HG03039 (cell line): Measurements from ENCODE around the gene TOGARAM2.

Source experiments
- ATAC-seq: cut with Tn5 transposase; IDR thresholded peaks from one replicate; pipeline ENCODE4 v1.9.1; 2021; ENCODE audit warnings: mild to moderate bottlenecking, moderate library complexity; ENCODE audit not compliant: unreplicated experiment

The TOGARAM2 gene

DNA sequence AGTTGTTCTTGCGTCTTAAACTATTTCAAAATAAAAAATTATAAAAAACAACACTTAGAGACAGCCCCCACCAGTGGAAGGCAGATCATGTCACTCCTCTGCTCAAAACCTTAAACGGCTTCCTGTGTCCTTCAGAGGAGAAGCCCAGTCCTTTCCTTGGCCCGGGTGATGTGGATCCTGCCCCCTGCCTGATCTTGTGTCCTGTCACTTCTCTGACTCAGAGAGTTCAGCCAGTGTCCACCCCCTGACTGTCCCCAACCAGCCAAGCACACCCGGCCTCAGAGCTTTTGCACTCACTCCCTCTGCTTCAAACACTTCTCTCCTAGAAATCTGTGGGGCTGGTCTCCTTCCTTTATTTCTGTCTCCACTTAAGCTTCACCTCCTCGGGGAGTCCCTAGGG, 35.4 kb downstream of the TOGARAM2 start:
- ATAC-seq: no peak

DNA sequence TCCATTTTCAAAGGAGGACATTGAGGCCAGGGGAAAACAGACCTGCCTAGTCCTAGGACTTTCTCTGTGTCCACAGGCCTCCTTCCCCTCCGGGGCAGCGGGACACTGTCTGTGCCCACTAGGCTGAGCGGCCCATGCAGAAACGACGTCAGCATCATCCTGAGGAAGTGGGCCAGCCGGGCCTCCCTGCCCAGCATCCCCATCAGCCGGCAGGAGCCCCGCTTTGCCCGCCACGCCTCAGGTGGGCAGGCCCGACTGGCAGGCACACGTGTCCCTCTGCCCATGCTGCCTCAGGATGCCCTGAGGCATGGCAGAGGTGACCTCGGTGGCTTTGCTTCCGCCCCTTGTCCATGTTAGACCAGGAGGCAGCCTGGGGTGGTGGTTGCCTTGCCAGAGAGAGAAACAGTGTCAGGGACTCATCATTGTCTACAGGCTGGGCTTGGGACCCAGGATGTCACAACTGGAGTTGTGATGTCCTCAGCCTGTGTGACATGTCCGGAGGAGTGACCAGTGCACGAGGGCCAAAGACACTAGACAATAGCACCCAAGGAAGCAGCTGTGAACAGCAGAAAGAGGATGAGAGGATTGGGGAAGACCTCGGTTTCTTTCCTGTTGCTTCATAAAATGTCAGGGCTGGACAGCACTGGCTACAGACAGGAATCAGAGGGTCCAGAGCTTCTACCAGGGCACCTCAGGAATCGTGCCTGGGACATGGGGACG, 36.8 kb downstream of the TOGARAM2 start:
- ATAC-seq: no peak

DNA sequence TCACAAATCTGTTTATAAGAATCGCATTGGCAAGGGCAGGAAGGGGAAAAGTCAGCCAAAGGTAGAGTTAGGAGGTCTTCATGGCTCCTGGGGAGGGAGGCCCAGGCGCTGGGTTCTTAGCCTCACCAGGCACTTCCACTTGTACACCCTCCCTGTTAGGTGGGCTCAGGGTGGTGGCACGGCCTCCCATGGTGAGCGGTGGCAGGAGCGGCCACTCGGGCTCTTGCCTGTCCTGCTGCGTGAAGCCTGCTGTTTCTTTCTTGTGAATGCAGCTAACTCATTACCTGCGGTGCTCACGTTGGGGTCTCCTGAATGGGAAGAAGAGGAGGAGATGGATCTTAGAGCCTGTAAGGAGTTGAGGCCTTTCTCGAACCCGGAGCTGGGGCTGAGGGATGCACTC, 40.8 kb downstream of the TOGARAM2 start:
- no peak for ATAC-seq

DNA sequence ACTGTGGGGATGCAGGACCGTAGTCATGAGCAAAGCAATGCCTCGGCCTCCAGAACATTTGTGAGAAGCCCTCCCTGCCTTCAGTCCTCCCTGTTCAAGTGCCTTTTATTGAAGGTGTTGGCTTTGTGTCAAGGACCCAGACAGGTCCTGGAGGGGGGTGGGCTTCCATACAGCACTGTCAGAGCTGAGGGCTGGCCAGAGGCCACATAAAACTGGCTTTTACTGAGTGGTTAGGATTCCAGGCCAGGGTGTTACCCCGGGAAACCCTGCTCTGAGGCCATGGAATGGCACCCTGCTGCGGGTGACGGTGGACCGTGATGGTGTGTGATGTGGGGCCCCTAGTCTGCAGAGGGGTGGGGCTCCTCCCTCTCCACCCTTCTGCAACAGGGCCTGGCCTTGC, 41.6 kb downstream of the TOGARAM2 start:
- ATAC-seq: no peak

DNA sequence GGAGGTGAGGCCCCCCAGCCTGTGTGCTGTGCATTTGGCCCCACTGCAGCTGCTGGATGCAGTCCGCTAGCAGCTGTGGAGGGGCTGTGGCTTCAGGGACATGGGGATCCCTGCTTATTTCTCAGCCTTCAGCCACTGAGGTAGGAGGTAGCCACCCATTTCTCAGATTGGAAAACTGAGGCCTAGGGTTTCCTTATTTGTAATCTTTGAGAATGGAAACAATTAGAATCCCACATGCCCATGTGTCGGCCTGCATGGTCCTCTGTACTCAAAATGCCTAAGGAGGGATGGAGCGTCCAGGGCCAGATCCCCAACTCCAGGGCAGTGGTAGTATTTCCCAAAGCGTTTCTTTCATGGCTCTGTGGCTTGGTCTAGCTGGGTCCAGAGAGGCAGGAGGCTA, 42.1 kb downstream of the TOGARAM2 start:
- no peak for ATAC-seq

DNA sequence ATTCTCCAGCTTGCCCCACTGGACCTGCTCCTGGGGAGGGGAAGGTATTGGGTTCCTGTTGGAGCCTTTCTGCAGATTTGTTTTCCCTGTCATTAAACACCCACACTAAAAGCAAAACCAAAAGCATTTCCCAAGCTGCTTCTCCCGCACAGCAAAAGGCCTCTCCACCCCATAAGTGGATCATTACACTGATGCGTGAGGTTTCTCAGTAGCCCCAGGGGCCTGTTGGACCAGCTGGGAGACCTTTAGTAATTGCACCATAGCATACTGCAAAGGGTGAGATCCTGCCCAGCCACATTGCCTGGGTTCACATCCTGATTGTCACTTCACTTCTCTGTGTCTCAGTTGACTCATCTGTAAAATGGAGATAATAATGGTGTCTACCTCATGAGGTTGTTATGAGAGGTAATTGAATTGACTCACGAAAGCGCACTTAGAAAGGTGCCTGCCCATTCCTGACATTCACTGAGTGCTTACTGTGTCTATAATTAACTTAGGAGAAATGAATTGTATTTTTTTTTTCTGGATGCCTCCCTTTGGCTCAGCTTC, 43.9 kb downstream of the TOGARAM2 start:
- ATAC-seq: no peak

DNA sequence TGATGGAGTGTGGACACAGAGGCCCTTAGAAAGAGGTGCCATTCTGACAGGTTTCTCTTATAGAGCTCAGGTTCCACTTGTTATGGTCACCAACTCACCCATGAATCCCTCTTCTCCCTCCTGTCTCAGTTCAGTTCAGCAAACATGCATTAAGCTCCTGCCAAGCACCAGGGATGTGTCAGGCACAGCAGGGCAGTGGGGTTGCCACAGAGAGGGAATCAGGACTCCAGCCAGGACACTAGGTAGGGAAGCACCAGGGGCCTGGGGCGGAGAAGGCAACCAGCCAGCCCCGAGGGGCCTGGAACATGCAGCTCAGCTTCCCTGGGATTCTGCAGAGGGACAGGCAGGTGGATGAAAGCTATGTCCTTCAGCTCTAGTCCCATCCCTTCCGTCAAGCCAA, 44.6 kb downstream of the TOGARAM2 start:
- ATAC-seq: no peak

DNA sequence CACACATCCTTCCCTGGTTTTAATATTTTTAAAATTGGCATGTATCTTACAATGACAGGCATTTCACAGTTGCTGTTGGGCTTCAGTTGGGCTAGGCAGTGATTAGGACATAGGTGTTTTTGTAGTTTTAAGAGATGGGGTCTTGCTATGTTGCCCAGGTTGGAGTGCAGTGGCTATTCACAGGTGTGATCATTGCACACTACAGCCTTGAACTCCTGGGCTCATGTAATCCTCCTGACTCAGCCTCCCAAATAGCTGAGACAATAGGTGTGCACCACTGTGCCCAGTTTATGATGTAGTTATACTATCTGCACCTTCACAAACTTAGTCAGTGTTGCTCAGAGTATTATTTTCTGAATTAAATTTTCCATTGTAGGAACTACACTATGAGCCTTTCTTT, 49.9 kb downstream of the TOGARAM2 start:
- ATAC-seq: no peak

DNA sequence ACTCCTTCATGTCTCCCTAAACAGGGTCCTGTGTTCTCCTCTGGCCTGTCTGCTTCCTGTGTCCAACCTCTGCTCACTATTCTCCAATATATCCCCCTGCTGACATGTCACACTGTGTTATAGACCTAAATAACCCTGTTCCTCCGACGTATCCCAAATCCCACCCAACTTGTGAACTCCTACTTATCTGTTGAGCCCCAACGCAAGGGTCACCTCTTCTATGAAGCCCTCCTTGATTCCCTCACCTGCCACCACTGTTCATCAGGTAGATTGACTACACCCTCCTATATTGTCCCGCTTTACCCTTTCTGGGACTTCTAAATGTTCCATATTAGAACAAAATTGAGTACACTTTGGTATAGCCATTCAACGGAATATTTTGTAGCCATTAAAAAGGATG, 51.1 kb downstream of the TOGARAM2 start:
- no peak for ATAC-seq

DNA sequence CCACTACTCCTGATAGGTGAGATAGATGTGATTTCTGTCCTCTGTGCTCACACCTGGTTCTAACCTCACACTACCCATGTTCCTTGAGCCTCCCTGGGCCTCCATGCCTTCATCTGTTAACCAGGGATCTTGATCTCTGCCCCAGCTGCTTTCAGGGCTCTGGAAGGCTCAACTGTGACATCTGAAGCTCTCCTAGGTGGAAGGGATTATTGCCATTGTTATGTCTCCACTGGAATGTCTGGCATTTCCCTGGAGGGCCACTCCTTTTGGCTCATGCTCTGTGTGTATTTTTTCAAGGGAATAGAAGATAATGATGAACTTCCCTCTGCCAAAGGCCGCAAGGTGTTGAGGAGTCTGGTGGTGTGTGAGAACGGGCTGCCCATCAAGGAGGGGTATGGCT, 52.1 kb downstream of the TOGARAM2 start:
- no peak for ATAC-seq

DNA sequence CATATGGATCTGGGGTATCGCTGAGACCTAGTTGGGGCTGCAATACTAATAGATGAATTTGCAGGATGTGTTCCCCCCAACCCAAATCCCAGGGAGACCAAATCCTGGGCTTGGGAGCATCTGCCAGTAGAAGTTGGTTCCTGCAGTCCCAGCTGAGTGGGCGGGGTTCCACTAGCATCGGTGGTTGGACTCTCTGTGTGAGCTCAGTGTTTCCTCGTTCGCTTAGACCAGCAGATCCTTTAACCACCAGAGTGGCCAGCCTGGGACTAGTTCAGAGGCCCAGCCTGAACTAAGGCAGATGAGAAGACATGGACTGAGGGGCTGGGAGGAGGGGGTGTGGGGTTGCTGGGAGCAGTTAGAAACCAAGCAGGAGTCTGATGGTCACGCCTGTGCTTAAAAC, 52.6 kb downstream of the TOGARAM2 start:
- ATAC-seq: no peak

DNA sequence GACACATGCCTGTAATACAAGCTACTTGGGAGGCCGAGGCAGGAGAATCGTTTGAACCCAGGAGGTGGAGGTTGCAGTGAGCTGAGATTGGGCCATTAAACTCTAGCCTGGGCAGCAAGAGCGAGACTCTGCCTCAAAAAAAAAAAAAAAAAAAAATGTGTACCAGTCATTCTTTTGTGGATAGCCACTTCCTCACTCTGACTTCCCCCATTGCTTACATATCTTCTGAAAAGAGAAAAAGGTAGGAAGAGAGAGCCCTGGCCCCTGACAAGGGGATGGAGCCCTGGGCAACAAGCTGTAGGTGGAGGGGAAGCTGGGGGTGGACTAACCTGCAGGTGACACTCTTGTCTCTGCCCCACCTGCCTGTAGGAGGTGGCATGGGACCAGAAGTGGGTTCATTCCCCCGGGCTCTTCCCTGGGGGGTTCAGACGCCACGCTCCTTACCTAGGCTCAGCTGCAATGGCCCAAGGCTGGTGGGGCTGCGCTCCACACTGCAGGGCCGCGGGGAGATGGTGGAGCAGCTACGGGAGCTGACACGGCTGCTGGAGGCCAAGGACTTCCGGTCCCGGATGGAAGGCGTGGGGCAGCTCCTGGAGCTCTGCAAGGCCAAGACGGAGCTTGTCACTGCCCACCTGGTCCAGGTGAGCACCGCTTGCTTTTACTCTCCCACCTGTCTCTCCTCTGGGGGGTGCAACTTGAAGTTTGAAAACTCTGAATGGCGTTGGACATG, 54.1 kb downstream of the TOGARAM2 start:
- no peak for ATAC-seq

DNA sequence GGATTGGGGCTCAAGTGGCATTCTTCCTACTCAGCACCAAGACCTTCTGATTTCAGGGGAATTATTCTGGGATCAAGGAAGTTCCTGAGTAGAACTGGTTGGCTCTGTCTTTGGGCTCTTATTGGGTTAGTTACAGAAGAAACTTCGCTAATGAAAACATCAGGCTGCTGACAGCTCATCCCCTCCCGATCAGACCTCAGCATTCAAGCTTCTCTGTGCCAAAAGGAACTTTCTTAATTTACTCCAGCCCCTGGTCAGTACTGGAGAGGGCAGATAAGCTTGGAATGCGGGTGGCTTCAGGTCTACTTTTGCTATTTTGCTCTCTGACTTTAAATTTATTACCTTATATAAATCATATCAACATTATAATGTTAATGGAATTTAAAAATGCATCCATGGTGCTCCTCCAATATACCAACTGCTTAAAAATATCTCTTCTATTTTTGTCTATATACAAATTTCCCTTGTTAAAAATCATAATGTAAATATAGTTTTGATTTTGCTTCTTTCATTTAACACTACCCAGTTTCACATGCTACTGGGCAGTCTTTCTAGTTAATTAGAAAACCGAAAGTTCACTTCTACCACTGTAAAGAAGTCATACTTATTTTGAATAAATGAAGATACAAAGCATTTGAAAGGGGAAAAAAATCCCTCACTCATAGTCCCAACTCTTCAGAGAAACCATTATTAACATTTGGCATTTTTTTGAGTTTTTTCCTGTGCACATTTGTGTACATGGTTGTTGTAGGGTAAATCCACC, 58.8 kb downstream of the TOGARAM2 start:
- ATAC-seq: no peak

DNA sequence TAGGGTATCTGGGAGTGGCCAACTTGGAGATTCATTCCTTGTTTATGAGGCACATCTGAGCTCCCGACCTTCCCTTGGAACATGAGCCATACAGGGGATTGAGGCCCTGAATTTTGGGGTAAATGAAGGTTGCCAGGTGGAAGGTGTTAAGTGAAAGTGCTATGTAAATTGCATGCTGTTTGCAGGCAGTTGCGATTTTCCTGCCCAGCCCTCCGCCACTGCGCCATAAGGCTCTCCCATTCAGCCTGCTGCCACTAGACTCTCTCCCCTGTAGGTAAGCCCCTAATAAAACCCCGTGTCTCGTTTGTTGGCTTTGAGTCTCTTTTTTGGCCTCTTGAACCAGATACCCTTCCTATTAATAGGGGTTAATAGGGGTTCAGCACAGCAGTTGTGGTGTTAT, 59.5 kb downstream of the TOGARAM2 start:
- ATAC-seq: no peak

DNA sequence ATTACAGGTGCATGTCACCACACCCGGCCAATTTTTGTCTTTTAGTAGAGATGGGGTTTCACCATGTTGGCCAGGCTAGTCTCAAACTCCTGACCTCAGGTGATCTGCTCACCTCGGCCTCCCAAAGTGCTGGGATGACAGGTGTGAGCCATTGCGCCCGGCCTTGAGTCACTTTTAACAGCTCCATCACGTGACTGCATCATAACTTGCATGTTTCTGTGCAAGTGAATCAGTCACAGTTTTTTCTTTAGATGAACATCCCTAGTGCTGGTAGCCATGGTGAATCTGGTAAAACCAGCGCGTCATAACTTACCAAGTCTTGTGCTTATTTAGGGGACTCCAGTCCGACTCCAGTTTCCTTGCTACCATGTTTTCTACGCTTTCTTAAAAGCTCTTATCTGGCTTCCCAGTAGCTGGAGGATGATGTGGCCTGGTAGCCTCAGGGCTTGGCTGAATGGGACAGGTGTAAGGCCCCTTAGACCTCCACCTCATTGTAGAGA, 60.1 kb downstream of the TOGARAM2 start:
- ATAC-seq: no peak

DNA sequence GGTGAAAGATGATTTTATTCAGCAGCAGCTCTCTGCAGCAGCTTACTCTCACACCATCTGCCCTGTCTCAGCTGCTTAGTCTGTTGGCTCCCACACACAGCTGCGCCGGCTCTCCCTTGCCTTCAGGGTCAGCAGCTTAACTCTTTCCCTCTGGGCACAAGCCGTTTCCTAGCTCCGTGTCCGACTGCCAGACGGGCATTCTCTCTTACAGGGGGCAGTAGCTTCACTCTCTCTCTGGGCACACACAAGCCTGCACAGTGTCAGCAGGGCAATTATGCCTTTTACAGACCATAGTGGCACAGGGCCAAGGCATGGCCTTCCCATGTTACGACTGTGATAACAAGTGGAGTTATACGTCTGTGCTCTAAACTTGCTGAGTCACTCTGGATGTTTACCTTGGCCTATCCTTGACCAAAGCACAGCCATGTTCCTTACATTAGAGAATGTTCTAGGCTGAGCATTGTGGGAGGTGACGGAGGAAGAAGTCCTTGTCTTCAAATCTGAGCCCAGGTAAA, 61.5 kb downstream of the TOGARAM2 start:
- ATAC-seq: no peak

DNA sequence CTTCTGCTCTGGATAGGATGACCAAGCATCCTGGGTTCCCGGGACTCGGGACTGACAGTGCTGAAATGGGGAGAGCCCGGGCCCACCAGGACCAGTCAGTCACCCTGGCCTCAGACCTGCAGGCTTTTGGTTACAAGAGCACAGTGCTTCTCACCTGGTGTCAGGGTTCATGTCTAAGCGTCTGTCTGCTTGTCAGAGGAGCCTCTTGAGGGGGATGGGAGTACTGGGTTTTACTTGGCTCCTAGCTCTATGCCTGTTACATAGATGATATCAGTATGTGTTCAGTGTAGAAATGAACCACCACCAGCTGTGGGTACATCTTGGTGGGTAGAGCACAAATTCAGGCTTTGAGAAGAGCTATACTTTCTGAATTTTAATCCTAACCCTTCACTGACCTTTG, 63.4 kb downstream of the TOGARAM2 start:
- no peak for ATAC-seq

DNA sequence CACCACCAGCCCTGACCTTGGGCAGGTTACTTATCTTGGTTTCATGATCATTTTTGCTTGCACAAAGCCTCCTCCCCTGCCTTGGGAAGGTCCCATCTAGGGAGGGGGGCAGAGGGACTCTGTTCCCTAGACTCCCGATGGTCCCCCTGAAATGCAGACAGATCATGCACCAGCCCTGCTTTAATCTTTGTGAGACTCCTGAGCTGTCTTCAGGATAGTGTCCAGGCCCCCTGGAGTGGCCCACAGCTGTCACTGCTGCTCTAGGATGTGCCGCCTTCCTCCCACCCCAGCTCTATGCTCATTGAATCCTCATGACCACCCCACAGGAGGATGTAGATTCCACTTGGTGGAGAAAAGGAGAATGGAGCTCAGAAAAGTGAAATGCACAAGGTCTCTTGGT, 65.2 kb downstream of the TOGARAM2 start:
- ATAC-seq: no peak

DNA sequence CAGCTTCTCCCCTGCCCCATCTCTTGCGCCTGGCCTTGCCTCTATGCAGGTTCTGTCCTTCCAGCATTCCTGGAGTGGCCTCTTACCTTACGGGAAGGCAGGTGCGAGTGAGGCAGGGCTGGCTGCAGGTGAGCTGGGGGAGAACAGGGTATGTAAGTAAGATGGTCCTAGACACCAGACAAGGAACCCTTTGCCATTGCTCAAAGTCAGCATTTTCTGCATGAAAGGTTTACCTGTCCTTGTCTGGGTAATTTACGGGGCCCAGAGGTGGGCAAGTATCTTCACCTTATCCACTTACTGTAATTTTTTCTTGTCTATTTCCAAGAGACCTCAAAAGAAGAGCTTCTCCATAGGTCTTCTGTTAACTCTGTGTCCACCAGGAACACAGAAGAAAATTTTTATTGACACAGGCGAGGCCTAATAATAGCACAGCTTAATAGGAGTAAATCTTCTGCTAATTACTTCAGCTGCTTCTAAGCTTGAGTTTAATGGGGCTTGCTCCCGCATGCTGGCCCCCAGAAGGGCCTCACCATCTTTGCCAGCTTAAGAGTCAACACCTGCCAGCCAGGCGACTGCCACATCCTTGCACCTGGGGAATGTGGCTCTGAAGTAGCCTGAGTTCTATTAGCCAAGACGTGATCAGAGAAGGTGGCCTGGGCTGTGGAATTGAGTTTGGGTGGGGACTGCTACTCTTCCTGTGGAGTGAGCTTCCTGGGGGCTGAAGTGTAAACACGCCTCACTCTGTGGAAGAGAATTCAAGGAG, 66.2 kb downstream of the TOGARAM2 start:
- no peak for ATAC-seq

DNA sequence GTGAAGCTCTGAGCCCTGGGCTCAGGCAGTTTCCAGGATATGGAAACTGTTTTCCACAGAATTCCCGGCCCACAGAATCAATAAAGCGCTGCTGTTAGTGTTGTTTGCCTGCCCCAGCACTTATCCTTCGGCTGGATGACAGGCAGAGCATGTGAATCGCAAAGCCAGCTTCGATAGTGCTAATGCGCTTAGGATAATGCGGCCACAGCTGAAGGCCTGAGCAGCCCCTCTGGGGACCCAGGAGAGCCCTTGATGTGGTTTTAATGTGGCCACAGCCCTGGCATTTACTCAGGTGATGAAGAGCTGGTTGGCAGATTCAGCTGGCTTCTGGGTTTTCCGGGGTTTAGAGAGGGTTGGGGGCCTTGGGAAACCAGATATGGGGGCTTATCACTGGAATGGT, 69.5 kb downstream of the TOGARAM2 start:
- no peak for ATAC-seq

DNA sequence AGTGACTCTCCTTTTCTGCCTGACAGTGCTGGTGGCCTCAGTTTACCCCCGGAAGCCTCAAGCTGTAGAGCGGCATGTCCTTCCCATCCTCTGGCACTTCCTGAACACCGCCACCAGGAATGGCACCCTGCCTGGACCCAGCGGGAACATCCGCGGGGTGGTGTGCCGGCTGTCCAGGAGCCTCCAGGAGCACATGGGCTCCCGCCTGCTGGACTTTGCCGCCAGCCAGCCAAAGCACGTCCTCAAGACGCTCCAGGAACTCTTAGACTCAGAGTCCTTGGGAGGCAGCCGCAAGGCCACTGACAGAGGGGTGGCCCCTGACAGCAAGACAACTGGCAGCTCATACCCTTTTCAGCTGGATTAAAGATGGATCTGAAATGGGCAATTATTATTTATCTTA, 70.6 kb downstream of the TOGARAM2 start:
- no peak for ATAC-seq
